ENCODE measurements around the gene AJM1.

DNA sequence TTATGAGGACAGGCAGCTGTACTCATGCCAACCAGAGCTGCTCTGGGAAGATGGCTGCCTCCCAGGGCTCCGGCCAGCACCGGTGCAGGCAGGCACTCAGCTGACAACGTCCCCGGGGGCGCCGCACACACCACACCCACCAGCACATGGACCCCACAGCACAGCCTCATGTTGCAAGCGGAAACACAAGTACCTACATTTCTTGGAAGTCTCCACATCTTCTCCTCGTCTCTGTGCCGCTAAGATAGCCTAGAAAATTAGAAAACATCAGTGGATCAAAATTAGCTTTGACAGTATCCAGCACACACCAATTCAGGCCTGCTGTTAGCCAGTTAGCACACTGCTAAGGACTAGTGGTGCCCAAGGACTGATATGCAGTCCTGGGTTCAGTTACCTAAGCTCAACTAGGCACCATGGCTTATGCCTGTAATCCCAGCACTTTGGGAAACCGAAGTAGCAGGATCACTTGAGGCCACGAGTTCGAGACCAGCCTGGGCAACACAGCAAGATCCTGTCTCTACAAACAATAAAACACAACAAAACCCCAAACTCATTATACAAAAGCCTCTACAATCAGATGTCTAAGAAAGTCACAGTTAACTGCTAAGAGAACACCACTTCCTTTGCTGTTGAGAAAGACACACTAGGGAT, 21.5 kb downstream of the AJM1 start:
- TF ChIP-seq CTCF (IDR thresholded peaks at IDR 0.05) (no peak), POLR2AphosphoS5 (IDR thresholded peaks at IDR 0.05; ENCODE audit: low read depth, low read length) (no peak), TCF7L2 (IDR thresholded peaks at IDR 0.05; ENCODE audit: low read depth, low read length) (no peak)
- TF ChIP-seq, protein P1, sequence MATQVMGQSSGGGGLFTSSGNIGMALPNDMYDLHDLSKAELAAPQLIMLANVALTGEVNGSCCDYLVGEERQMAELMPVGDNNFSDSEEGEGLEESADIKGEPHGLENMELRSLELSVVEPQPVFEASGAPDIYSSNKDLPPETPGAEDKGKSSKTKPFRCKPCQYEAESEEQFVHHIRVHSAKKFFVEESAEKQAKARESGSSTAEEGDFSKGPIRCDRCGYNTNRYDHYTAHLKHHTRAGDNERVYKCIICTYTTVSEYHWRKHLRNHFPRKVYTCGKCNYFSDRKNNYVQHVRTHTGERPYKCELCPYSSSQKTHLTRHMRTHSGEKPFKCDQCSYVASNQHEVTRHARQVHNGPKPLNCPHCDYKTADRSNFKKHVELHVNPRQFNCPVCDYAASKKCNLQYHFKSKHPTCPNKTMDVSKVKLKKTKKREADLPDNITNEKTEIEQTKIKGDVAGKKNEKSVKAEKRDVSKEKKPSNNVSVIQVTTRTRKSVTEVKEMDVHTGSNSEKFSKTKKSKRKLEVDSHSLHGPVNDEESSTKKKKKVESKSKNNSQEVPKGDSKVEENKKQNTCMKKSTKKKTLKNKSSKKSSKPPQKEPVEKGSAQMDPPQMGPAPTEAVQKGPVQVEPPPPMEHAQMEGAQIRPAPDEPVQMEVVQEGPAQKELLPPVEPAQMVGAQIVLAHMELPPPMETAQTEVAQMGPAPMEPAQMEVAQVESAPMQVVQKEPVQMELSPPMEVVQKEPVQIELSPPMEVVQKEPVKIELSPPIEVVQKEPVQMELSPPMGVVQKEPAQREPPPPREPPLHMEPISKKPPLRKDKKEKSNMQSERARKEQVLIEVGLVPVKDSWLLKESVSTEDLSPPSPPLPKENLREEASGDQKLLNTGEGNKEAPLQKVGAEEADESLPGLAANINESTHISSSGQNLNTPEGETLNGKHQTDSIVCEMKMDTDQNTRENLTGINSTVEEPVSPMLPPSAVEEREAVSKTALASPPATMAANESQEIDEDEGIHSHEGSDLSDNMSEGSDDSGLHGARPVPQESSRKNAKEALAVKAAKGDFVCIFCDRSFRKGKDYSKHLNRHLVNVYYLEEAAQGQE (IDR thresholded peaks at IDR 0.05; ENCODE audit: insufficient read depth in 1 of 2, low read depth in 2 of 2, low read length in 1 of 2): no peak

All from Panc1 (cell line).